CD4-positive, alpha-beta T cell (primary cell): ENCODE data around the gene SYCP2. TPM values are rescaled to one million over a fixed set of nuclear protein-coding genes. Genes with fewer than 3 reads are reported as not detected.

Source experiments
- ATAC-seq: fragments of 200-7000 bp; cut with Tn5 transposase; one replicate; pipeline ENCODE4 v1.10.0; 2022; ENCODE audit warnings: mild to moderate bottlenecking; ENCODE audit not compliant: poor library complexity
- CTCF ChIA-PET: fragments of 350-600 bp; sonication (Branson Sonifier 250); formaldehyde crosslinking; loops from one replicate; lab custom pipeline; 2021; ENCODE audit warnings: antibody characterized with exemption, inconsistent platforms; lab: Charles Lee
- POLR2A ChIA-PET: fragments of 350-600 bp; sonication (Branson Sonifier 250); formaldehyde crosslinking; loops from one replicate; lab custom pipeline; 2021; ENCODE audit warnings: antibody characterized with exemption, inconsistent platforms; lab: Charles Lee
- DNase-seq, 14 experiments: peaks; one replicate each; pipeline ENCODE4 v3.0.0-alpha.2; 2013 to 2020; ENCODE audit warnings: mixed read lengths in 2 of 14
- H3K27ac ChIP-seq, 2 donors: one replicate each; pipeline versions ENCODE4 v1.5.1 to v1.7.0; 2013; ENCODE audit warnings: low read length in 2 of 2, low read depth in 1 of 2, mild to moderate bottlenecking in 1 of 2
- H3K27me3 ChIP-seq, 2 experiments: 1 replicate in 1 of 2; 2 replicates in 1 of 2; pipeline versions ENCODE4 v1.6.1 to v1.7.0; 2013; ENCODE audit warnings: low read length in 2 of 2, control low read depth in 1 of 2, mild to moderate bottlenecking in 1 of 2, moderate library complexity in 1 of 2; ENCODE audit not compliant: insufficient read depth in 2 of 2, control insufficient read depth in 1 of 2
- H3K36me3 ChIP-seq: one replicate; pipeline ENCODE4 v1.6.1; 2013; ENCODE audit warnings: low read length, control low read depth; ENCODE audit not compliant: insufficient read depth
- H3K4me1 ChIP-seq: one replicate; pipeline ENCODE4 v1.6.1; 2013; ENCODE audit warnings: low read length, control low read depth; ENCODE audit not compliant: insufficient read depth
- H3K4me3 ChIP-seq: one replicate; pipeline ENCODE4 v1.5.1; 2013; ENCODE audit warnings: mild to moderate bottlenecking, low read length, moderate library complexity
- H3K9me3 ChIP-seq, 2 experiments: 1 replicate in 1 of 2; 2 replicates in 1 of 2; pipeline versions ENCODE4 v1.6.1 to v1.7.0; 2013; ENCODE audit warnings: low read length in 2 of 2, mild to moderate bottlenecking in 2 of 2, control low read depth in 1 of 2, moderate library complexity in 1 of 2; ENCODE audit not compliant: control insufficient read depth in 1 of 2, insufficient read depth in 1 of 2
- H3K27ac Mint-ChIP-seq: one replicate; pipeline ENCODE4 v1.8.0; 2020; ENCODE audit warnings: mixed read lengths
- H3K27me3 Mint-ChIP-seq: one replicate; pipeline ENCODE4 v1.8.0; 2021; ENCODE audit warnings: mixed read lengths
- H3K36me3 Mint-ChIP-seq: one replicate; pipeline ENCODE4 v1.8.0; 2021; ENCODE audit warnings: low read depth, mixed read lengths
- H3K4me1 Mint-ChIP-seq: one replicate; pipeline ENCODE4 v1.8.0; 2021; ENCODE audit warnings: low read depth, mixed read lengths
- H3K4me3 Mint-ChIP-seq: one replicate; pipeline ENCODE4 v1.8.0; 2020; ENCODE audit warnings: mild to moderate bottlenecking, mixed read lengths
- H3K9me3 Mint-ChIP-seq: one replicate; pipeline ENCODE4 v1.8.0; 2020; ENCODE audit warnings: mixed read lengths
- CTCF ChIP-seq: fragments of 200-600 bp; IDR thresholded peaks from one replicate; pipeline ENCODE4 v1.8.0; 2022; ENCODE audit warnings: antibody characterized with exemption, mild to moderate bottlenecking
- intact Hi-C, 2 experiments: fragments of 100-400 bp; cut with DNase I in 1 of 2; cut with micrococcal nuclease in 1 of 2; formaldehyde crosslinking; loops; one replicate each; pipeline versions ENCODE4 v1.15.1 to v1.9.0; 2023 to 2025; cut with DNase I, micrococcal nuclease
- total RNA-seq, 174 experiments: library from RNA in 2 of 174; stranded (reverse) in 2 of 174; gene quantifications; one replicate each; pipeline ENCODE4 v1.2.3 and lab custom pipeline; 2021 to 2026

Gene SYCP2
- total RNA-seq, 2 experiments from 2014 or later = 4.4 to 4.6 TPM

GRCh38 chr20:59832406-59833363 is 100.8 kb downstream of the SYCP2 start:
- H3K27ac ChIP-seq = no peak overlapping the region
- peaks cover 0 to 7% of the 10 kb centered on the region in 2 experiments for H3K9me3 ChIP-seq
- intact Hi-C loops = no loop called here
- Mint-ChIP-seq H3K4me3 (no peak overlapping the region), H3K36me3 (no peaks in the 10 kb centered on the region), H3K27ac (no peak overlapping the region), H3K9me3 (no peaks in the 10 kb centered on the region), H3K27me3 (peaks cover 50% of the 10 kb centered on the region), H3K4me1 (no peaks in the 10 kb centered on the region)
- TF ChIP-seq CTCF = no peak
- no peaks in the 10 kb centered on the region for H3K4me1 ChIP-seq
- H3K36me3 ChIP-seq = no peaks in the 10 kb centered on the region
- no peak for DNase-seq
- ATAC-seq = no peak
- ChIA-PET CTCF (no interaction called here), POLR2A (no interaction called here)
- no peak overlapping the region for H3K4me3 ChIP-seq
- peaks cover 4 to 35% of the 10 kb centered on the region in 2 experiments for H3K27me3 ChIP-seq

- intact Hi-C loops = no loop called here
- Histone ChIP-seq H3K27me3 (peaks cover 4 to 27% of the 10 kb centered on the region in 2 experiments), H3K4me3 (no peak overlapping the region), H3K9me3 (peaks cover 0 to 7% of the 10 kb centered on the region in 2 experiments), H3K4me1 (no peaks in the 10 kb centered on the region), H3K36me3 (no peaks in the 10 kb centered on the region), H3K27ac (no peak overlapping the region)
- H3K27ac Mint-ChIP-seq = no peak overlapping the region
- no peaks in the 10 kb centered on the region for H3K4me1 Mint-ChIP-seq
- CTCF ChIA-PET = no interaction called here
- H3K4me3 Mint-ChIP-seq = no peak overlapping the region
- no peaks in the 10 kb centered on the region for H3K9me3 Mint-ChIP-seq
- ATAC-seq = no peak
- peaks cover 43% of the 10 kb centered on the region for H3K27me3 Mint-ChIP-seq
- no peak for DNase-seq
- H3K36me3 Mint-ChIP-seq = no peaks in the 10 kb centered on the region
- POLR2A ChIA-PET = no interaction called here
- no peak for TF ChIP-seq CTCF
Observed at GRCh38 chr20:59831916-59832270, 101.5 kb downstream of the SYCP2 start.

GRCh38 chr20:59831024-59831915 is 102.2 kb downstream of the SYCP2 start:
- no peak overlapping the region for H3K27ac ChIP-seq
- Mint-ChIP-seq H3K36me3 (no peaks in the 10 kb centered on the region), H3K9me3 (no peaks in the 10 kb centered on the region), H3K27me3 (peaks cover 44% of the 10 kb centered on the region), H3K4me3 (no peak overlapping the region), H3K4me1 (no peaks in the 10 kb centered on the region), H3K27ac (no peak overlapping the region)
- no peak for ATAC-seq
- peaks cover 4 to 22% of the 10 kb centered on the region in 2 experiments for H3K27me3 ChIP-seq
- CTCF ChIA-PET = no interaction called here
- no peaks in the 10 kb centered on the region for H3K36me3 ChIP-seq
- intact Hi-C loops = no loop called here
- peaks cover 0 to 7% of the 10 kb centered on the region in 2 experiments for H3K9me3 ChIP-seq
- no peak for DNase-seq
- H3K4me1 ChIP-seq = no peaks in the 10 kb centered on the region
- TF ChIP-seq CTCF = no peak
- H3K4me3 ChIP-seq = no peak overlapping the region
- POLR2A ChIA-PET = no interaction called here
